Activated CD4-positive, alpha-beta T cell treated with anti-CD3 and anti-CD28 coated beads for 36 hours (primary cell): ENCODE results near the gene TMCC3. TPM values are rescaled to one million over a fixed set of nuclear protein-coding genes. Genes with fewer than 3 reads are reported as not detected.
A peak's percentile ranks its signal among the peaks of the same experiment; 100 is the strongest.

ENCODE experiments used
- ATAC-seq: fragments of 200-7000 bp; cut with Tn5 transposase; one replicate; pipeline ENCODE4 v1.10.0; 2021; ENCODE audit warnings: mild to moderate bottlenecking, moderate library complexity
- CTCF ChIA-PET: fragments of 350-600 bp; sonication (Branson Sonifier 250); formaldehyde crosslinking; loops from one replicate; lab custom pipeline; 2021; ENCODE audit warnings: antibody characterized with exemption; lab: Charles Lee
- POLR2A ChIA-PET: fragments of 350-600 bp; sonication (Branson Sonifier 250); formaldehyde crosslinking; loops from one replicate; lab custom pipeline; 2021; ENCODE audit warnings: antibody characterized with exemption, inconsistent platforms; lab: Charles Lee
- DNase-seq: peaks from one replicate; pipeline ENCODE4 v3.0.0-alpha.2; 2020
- H3K27ac Mint-ChIP-seq: one replicate; pipeline ENCODE4 v1.8.0; 2021; ENCODE audit warnings: mixed read lengths
- H3K27me3 Mint-ChIP-seq: one replicate; pipeline ENCODE4 v1.8.0; 2021; ENCODE audit warnings: mixed read lengths
- H3K36me3 Mint-ChIP-seq: one replicate; pipeline ENCODE4 v1.8.0; 2021; ENCODE audit warnings: low read depth, mixed read lengths
- H3K4me1 Mint-ChIP-seq: one replicate; pipeline ENCODE4 v1.8.0; 2021; ENCODE audit warnings: mixed read lengths
- H3K4me3 Mint-ChIP-seq: one replicate; pipeline ENCODE4 v1.8.0; 2021; ENCODE audit warnings: mild to moderate bottlenecking, moderate library complexity, mixed read lengths
- H3K9me3 Mint-ChIP-seq: one replicate; pipeline ENCODE4 v1.8.0; 2021; ENCODE audit warnings: low read depth, mixed read lengths
- intact Hi-C, 2 experiments: fragments of 100-400 bp; cut with DNase I in 1 of 2; cut with micrococcal nuclease in 1 of 2; formaldehyde crosslinking; loops; one replicate each; pipeline versions ENCODE4 v1.14.2 to v1.15.1; 2022 to 2024; cut with DNase I, micrococcal nuclease
- total RNA-seq, 2 experiments: library from RNA; stranded (reverse); gene quantifications; one replicate each; pipeline ENCODE4 v1.2.3, GENCODE V29; 2021

The TMCC3 gene
- total RNA-seq, 2 experiments from 2014 or later: 0.05 to 0.16 TPM

DNA sequence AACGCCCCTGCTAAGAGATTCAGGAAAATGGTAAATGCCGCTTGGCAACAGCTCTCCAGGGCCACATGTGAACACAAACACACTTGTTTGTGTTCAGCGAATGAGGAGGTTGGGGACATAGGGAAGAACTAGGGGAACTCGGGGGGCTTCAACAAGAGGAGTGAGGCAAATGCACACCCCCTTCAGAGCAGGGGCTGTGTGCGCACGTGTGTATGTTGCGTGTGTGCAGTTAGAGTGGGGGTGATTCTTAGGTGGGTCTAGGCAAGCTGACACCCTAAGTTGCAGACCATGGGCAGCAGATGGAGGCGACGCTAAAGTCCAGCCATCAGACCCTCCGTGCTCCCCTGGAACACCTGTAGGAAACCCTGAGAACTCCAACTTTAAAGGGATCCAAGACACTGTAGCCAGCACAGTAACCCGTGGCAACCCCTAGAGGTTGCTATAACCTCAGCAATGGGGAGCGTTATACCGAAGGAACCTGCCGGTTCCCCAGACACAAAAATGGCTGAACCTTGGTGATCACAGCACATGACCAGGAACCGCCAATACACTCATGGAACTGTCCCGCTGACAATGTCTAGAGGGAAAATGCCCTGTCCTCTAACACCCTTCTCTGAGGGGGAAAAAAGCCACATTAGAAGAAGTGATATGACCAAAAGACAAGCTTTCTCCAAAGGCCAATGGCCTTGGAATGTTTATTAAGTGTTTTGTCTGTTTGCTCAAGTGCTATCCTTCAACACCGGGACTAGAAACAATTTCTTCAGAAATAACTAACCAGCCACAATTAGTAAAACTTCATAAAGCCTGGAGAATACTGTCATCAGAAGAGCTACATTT lies 104.2 kb downstream of the TMCC3 start:
- Mint-ChIP-seq H3K4me1 (no peaks in the 10 kb centered on the region), H3K27ac (no peak overlapping the region), H3K27me3 (no peaks in the 10 kb centered on the region), H3K9me3 (peaks cover 30% of the 10 kb centered on the region), H3K4me3 (no peak overlapping the region), H3K36me3 (peaks cover 8% of the 10 kb centered on the region)
- ChIA-PET POLR2A (no interaction called here), CTCF (no interaction called here)
- peak; percentile 31 for DNase-seq
- ATAC-seq: peak; percentile 61
- intact Hi-C loops: loop anchor here in 1 of 2 experiments (1.0 kb wide), 1 partner anchor 329 kb away; no protein-coding TSS in a partner anchor

DNA sequence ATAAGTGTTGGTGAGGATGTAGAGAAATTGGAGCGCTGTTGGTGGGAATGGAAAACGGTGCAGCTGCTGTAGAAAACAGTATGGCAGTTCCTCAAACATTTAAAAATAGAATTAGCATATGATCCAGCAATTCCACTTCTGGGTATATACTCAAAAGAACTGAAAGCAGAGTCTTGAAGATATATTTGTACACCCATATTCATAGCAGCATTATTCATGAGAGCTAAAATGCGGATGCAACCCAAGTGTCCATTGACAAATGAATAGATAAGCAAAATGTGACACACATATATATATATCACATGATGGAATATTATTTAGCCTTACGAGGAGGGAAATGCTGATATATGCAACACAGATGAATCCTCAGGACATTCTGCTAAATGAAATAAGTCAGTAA lies 106.0 kb downstream of the TMCC3 start:
- no peak overlapping the region for H3K4me3 Mint-ChIP-seq
- peaks cover 8% of the 10 kb centered on the region for H3K36me3 Mint-ChIP-seq
- no peaks in the 10 kb centered on the region for H3K27me3 Mint-ChIP-seq
- CTCF ChIA-PET: interaction anchor here (1.0 kb wide), 1 partner anchor 85 kb away, joined by 3 read pairs; no protein-coding TSS in a partner anchor
- POLR2A ChIA-PET: no interaction called here
- no peaks in the 10 kb centered on the region for H3K4me1 Mint-ChIP-seq
- no peak for DNase-seq
- intact Hi-C loops: no loop called here
- ATAC-seq: no peak
- H3K27ac Mint-ChIP-seq: no peak overlapping the region
- H3K9me3 Mint-ChIP-seq: peaks cover 30% of the 10 kb centered on the region

DNA sequence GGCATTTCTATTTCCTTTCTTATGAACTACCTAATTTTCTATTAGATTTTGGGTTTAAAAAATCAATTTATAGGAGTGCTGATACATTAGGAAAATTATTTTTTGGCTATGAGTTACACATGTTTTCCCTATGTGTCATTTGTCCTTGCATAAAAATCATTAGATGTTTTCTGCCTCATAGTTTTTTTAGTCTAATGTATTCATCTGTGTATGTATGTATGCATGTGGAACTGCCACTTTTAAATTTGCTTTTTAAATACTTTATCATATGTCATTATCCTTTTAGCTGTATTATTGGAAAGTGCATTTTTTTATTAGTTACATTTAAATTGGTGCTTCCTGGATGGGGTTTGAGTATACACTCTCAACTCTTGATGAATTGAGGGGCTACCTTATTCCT lies 112.0 kb downstream of the TMCC3 start:
- intact Hi-C loops: no loop called here
- ATAC-seq (no peak), DNase-seq (no peak)
- no peaks in the 10 kb centered on the region for H3K27me3 Mint-ChIP-seq
- H3K4me3 Mint-ChIP-seq: no peak overlapping the region
- no peak overlapping the region for H3K27ac Mint-ChIP-seq
- POLR2A ChIA-PET: no interaction called here
- CTCF ChIA-PET: interaction anchor here (0.6 to 1.0 kb wide), 2 partner anchors 9 to 592 kb away, joined by 3 read pairs; no protein-coding TSS in a partner anchor
- H3K9me3 Mint-ChIP-seq: no peaks in the 10 kb centered on the region
- H3K36me3 Mint-ChIP-seq: no peaks in the 10 kb centered on the region
- no peaks in the 10 kb centered on the region for H3K4me1 Mint-ChIP-seq

DNA sequence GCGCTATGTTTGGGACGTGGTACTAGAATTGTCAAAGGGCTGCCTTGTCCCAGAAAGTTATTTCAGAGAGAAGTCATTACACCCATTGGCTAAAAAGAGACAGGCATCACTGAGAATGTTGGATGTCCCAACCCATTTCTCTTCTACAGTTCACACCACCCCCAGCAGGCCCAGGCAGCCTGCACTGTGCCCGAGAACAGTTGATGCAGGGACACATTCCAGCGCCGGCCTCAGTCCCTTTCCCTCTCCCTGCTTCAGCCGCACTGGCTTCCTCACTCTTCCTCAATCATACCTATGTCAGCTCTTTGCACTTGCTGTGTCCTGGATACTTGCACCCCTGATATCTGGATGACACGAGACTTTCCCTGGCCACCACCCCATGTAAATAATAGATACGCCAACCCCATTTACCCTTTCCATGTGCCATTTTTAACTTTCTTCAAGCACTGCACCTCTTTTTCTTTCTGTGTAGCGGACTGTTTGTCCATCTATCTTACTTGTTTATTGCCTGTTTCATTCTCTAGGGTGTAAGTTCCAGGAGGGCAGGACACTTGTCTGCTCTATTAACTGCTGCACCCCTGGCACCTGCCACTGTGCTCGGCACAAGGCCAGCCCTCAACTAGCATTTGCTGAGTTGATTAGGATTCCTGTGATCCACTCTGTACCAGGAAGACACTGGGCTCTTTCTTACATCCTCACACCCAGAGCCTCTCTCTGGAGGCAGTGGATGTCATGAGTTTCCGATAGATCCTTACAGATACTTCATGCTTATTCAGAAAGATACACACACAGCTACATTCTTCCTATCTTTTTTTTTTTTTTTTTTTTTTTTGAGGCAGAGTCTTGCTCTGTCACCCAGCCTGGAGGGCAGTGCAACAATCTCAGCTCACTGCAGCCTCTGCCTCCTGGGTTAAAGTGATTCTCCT lies 114.1 kb downstream of the TMCC3 start:
- ATAC-seq (no peak), DNase-seq (no peak)
- H3K27me3 Mint-ChIP-seq: peaks cover 6% of the 10 kb centered on the region
- no peaks in the 10 kb centered on the region for H3K9me3 Mint-ChIP-seq
- H3K4me1 Mint-ChIP-seq: no peaks in the 10 kb centered on the region
- POLR2A ChIA-PET: no interaction called here
- intact Hi-C loops: no loop called here
- H3K4me3 Mint-ChIP-seq: no peak overlapping the region
- H3K27ac Mint-ChIP-seq: no peak overlapping the region
- H3K36me3 Mint-ChIP-seq: no peaks in the 10 kb centered on the region
- CTCF ChIA-PET: interaction anchor here (0.5 to 2.6 kb wide), 4 partner anchors 23 to 402 kb away, joined by 3 to 13 read pairs (median 3); no protein-coding TSS in a partner anchor

DNA sequence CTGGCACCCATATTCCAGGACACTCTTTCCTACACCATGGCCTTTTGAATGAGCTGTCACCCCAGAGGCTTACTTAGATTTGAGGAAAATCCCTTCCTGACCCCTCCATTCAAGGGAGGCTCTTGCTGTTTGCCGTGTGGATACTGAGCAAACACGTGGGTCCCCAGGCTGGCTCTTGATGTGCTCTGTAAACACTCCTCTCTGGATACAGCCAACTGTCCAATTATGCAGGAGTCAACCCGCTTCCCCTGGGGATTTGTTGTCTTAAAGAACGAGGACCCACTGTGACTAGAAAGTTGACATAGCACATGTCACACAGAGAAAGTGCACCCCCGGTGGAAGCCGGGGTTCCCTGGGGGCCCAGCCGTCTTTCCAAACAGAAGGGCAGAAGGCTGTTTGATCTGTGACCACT lies 114.8 kb downstream of the TMCC3 start:
- no peaks in the 10 kb centered on the region for H3K4me1 Mint-ChIP-seq
- H3K27me3 Mint-ChIP-seq: peaks cover 6% of the 10 kb centered on the region
- no peak for DNase-seq
- no peaks in the 10 kb centered on the region for H3K36me3 Mint-ChIP-seq
- H3K4me3 Mint-ChIP-seq: no peak overlapping the region
- ChIA-PET CTCF (interaction anchor here (0.5 to 2.6 kb wide), 4 partner anchors 26 to 401 kb away, joined by 3 to 13 read pairs (median 3); no protein-coding TSS in a partner anchor), POLR2A (no interaction called here)
- intact Hi-C loops: no loop called here
- H3K27ac Mint-ChIP-seq: no peak overlapping the region
- ATAC-seq: no peak
- H3K9me3 Mint-ChIP-seq: no peaks in the 10 kb centered on the region

DNA sequence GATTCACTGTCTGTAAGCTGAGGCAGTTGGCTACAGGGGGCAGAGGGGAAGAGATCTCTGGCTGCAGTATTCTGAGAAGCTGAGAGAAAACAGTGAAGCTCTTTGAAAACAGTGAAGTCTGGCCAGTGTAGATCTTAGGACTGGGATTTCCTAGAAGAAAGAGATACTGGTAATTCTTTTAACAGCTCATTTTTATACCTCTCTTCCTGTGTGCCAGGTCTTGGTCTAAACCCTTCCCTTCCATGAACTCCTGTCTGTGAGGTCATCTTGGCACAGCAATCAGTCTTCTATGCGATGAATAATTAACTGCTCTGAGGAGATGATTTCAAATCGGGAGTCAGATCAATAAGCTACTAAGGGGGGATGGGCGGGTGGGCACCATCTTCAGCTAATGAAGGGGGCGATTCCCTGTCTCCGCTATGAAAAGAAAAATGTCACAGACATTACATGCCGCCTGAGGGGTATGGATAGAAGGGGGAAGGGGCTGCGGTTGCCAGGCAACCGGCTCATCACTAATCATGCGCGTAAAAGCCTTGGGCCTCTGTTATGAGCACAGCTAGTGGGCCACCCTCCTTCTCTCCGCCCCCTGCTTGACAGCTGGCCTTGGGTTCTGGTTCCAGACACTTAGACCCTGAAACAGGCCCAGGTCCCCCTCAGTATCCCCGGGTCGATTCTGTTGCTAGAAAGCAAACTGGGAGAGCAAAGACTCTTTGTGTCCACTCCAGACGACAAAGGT lies 115.4 kb downstream of the TMCC3 start:
- H3K9me3 Mint-ChIP-seq: no peaks in the 10 kb centered on the region
- H3K4me1 Mint-ChIP-seq: no peaks in the 10 kb centered on the region
- ChIA-PET POLR2A (no interaction called here), CTCF (interaction anchor here (0.7 to 2.6 kb wide), 7 partner anchors 10 to 432 kb away, joined by 3 to 13 read pairs (median 3); no protein-coding TSS in a partner anchor)
- H3K4me3 Mint-ChIP-seq: no peak overlapping the region
- no peak for DNase-seq
- H3K27me3 Mint-ChIP-seq: peaks cover 6% of the 10 kb centered on the region
- ATAC-seq: no peak
- intact Hi-C loops: no loop called here
- H3K36me3 Mint-ChIP-seq: no peaks in the 10 kb centered on the region
- no peak overlapping the region for H3K27ac Mint-ChIP-seq

DNA sequence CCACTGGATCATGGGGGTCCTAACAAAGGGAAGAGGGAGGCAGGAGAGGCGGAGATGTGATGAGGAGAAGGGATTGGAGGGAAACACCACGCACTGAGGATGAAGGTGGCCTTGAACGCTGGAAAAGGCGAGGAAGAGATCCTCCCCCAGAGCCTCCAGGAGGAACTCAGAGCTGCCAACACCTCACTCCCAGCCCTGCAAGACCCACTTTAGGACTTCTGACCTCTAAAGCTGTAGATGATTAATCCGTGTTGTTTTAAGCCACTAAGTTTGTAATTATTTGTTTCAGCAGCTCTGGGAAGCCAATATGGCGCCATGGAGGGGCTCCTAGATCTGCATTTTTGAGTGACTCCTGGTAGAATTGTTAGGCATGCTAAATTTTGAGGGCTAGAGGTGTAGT lies 116.1 kb downstream of the TMCC3 start:
- ATAC-seq (no peak), DNase-seq (no peak)
- CTCF ChIA-PET: interaction anchor here (0.7 to 2.6 kb wide), 8 partner anchors 9 to 958 kb away, joined by 3 to 13 read pairs (median 3); no protein-coding TSS in a partner anchor
- Mint-ChIP-seq H3K36me3 (no peaks in the 10 kb centered on the region), H3K4me1 (no peaks in the 10 kb centered on the region), H3K4me3 (no peak overlapping the region), H3K27ac (no peak overlapping the region), H3K27me3 (peaks cover 6% of the 10 kb centered on the region), H3K9me3 (no peaks in the 10 kb centered on the region)
- POLR2A ChIA-PET: no interaction called here
- intact Hi-C loops: no loop called here

DNA sequence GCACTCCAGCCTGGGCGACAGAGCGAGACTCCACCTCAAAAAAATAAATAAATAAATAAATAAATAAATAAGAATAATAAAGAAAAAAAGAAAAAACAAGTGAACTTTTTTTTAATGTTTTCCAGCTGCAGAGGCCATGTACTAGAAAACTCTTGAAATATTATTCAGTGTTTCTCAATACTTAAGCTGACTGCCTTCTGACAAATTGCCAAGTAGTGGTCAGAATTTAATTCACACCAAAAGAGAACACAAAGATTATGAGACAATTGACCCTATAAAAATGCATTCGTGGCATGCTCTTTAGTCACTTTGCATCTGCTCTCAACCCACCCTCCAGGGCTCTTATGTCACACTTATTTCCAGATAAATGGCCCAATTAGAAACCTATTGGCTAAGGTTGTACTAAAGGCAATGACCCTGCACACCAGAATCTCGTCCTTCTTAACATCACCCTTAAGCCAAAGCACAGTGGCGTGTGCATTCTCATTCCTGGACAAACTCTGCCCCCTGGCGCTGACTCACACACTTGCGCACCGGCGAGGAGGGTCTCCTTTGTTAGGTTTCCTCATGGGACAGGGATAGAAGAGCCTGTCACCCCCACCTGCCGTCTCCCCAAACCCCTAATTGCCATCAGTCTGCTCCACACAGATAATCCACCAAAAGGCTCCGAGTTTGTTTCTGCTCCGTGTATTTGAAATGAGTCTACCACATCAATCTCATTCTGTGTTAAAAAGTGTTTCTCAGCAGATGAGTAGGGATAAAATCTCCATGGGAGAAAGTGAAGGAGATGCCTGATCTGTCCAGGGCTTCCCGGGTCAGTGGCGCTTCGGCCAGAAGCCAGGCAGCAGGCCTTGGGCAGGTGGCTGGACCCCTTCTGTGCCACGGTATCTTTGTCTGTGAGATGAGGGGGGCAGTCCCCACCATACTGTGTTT lies 117.6 kb downstream of the TMCC3 start:
- no peak overlapping the region for H3K27ac Mint-ChIP-seq
- H3K4me3 Mint-ChIP-seq: no peak overlapping the region
- ChIA-PET CTCF (interaction anchor here (0.7 to 1.5 kb wide), 5 partner anchors 7 to 397 kb away, joined by 3 to 7 read pairs (median 4); no protein-coding TSS in a partner anchor), POLR2A (no interaction called here)
- intact Hi-C loops: loop anchor here (1.0 to 2.0 kb wide), 5 partner anchors 98 to 398 kb away; no protein-coding TSS in a partner anchor
- no peaks in the 10 kb centered on the region for H3K9me3 Mint-ChIP-seq
- peak; percentile 84 for DNase-seq
- peak; percentile 89 for ATAC-seq
- H3K4me1 Mint-ChIP-seq: no peaks in the 10 kb centered on the region
- peaks cover 6% of the 10 kb centered on the region for H3K27me3 Mint-ChIP-seq
- H3K36me3 Mint-ChIP-seq: no peaks in the 10 kb centered on the region

DNA sequence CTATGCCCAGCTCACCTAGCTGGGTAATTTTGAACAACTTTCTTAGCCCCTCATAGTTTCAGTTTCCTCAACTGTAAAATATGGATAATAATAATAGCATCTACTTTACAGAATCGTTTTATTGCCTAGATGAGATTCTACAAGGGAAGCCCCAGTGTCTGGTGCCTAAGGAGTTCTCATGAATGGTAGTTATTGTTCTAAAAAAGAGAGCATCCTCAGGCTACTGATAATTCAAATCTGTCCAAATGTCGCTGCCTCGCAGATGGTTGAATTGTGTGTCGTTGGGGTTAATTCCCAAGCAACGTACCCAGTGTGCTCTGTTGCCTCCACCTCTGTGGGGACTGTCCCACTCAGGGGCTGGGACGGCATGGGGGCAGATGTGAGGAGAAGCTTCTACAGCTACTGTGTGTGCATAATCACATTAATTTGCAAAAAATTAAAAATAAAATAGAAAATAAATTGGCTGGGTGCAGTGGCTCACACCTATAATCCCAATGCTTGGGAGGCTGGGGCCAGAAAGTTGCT lies 119.1 kb downstream of the TMCC3 start:
- DNase-seq: no peak
- intact Hi-C loops: no loop called here
- no peak for ATAC-seq
- Mint-ChIP-seq H3K4me3 (no peak overlapping the region), H3K9me3 (no peaks in the 10 kb centered on the region), H3K27me3 (peaks cover 6% of the 10 kb centered on the region), H3K36me3 (no peaks in the 10 kb centered on the region), H3K4me1 (no peaks in the 10 kb centered on the region), H3K27ac (no peak overlapping the region)
- CTCF ChIA-PET: interaction anchor here (0.6 to 2.0 kb wide), 3 partner anchors 8 to 386 kb away, joined by 3 to 7 read pairs (median 7); no protein-coding TSS in a partner anchor
- POLR2A ChIA-PET: no interaction called here

DNA sequence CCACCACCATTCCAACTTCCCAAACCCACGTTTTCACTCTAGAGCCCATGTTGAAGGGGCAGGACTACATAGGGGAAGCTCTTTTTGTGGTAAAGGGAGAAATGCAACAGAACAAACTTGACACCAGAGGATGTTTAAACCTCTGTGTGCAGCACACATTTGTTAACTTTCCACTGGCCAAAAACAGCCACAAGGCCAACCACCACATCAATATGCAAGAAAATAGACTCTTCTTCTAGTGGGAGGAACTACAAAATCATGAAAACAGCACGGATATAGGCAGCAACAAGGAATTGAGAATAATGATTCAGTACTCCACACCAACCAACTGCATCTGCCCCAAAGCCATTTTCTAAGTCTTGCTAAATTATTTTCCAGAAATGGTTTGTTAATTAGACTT lies 124.4 kb downstream of the TMCC3 start:
- H3K4me3 Mint-ChIP-seq: no peak overlapping the region
- peaks cover 5% of the 10 kb centered on the region for H3K27me3 Mint-ChIP-seq
- ATAC-seq (peak; percentile 12), DNase-seq (no peak)
- CTCF ChIA-PET: interaction anchor here (0.6 to 1.1 kb wide), 2 partner anchors 8 to 1162 kb away, joined by 5 to 6 read pairs; no protein-coding TSS in a partner anchor
- intact Hi-C loops: no loop called here
- H3K27ac Mint-ChIP-seq: no peak overlapping the region
- no peaks in the 10 kb centered on the region for H3K36me3 Mint-ChIP-seq
- POLR2A ChIA-PET: interaction anchor here (0.5 kb wide), 1 partner anchor 1265 kb away, joined by 3 read pairs; no protein-coding TSS in a partner anchor
- no peaks in the 10 kb centered on the region for H3K4me1 Mint-ChIP-seq
- no peaks in the 10 kb centered on the region for H3K9me3 Mint-ChIP-seq
